ENCODE measurements around the gene ADD3.

DNA sequence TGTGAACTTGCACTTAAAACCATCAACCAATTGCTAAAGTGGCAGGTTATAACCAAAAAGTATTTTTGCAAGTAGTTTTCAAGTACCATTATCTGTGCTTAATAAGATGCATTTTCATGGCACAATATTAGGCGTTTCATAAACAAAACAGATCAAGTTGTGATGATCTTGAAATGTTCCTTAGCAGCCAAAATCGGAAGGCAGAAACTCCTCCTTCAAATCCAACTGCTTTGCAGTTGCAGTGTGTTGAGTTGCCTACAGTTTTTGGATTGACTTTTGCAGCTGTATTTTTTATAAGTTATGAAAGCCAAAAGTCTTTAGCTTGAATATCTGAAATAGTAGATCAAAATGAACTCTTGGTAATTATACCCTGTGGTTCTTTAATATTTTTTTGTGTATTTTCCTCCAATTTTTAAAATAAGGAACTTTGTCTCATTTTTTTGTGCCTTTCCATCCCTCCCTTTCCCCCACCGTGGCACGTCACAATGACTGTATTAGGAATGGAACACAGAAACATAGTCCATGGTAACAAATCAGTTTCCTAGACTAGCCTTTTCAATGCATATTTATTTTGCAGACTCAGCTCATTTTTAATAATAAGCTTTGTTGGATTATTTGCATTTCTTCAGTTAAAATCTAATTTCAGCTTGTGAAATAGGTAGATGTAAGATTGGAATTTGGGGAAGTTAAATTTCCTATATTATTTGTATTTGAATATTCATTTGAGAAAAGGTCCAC lies 80.8 kb downstream of the ADD3 start:
- TF ChIP-seq, protein P1, sequence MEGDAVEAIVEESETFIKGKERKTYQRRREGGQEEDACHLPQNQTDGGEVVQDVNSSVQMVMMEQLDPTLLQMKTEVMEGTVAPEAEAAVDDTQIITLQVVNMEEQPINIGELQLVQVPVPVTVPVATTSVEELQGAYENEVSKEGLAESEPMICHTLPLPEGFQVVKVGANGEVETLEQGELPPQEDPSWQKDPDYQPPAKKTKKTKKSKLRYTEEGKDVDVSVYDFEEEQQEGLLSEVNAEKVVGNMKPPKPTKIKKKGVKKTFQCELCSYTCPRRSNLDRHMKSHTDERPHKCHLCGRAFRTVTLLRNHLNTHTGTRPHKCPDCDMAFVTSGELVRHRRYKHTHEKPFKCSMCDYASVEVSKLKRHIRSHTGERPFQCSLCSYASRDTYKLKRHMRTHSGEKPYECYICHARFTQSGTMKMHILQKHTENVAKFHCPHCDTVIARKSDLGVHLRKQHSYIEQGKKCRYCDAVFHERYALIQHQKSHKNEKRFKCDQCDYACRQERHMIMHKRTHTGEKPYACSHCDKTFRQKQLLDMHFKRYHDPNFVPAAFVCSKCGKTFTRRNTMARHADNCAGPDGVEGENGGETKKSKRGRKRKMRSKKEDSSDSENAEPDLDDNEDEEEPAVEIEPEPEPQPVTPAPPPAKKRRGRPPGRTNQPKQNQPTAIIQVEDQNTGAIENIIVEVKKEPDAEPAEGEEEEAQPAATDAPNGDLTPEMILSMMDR (IDR thresholded peaks at IDR 0.05), result no peak
- no peak for TF ChIP-seq POLR2A (IDR thresholded peaks at IDR 0.05)
